PFSK-1 (cell line): ENCODE data around the gene KIF6.

Source experiments
- POLR2AphosphoS5 ChIP-seq: IDR thresholded peaks from 2 replicates; pipeline ENCODE4 v1.6.1; 2012; ENCODE audit warnings: low read depth, mild to moderate bottlenecking, control low read depth, low read length, moderate library complexity
- REST ChIP-seq, 2 experiments: IDR thresholded peaks; 2 replicates each; pipeline versions ENCODE4 v1.6.1 to v1.8.0; 2011 to 2012; ENCODE audit warnings: low read depth in 2 of 2, low read length in 2 of 2, control low read depth in 1 of 2, inconsistent platforms in 1 of 2, mild to moderate bottlenecking in 1 of 2, moderate library complexity in 1 of 2; ENCODE audit not compliant: insufficient read depth in 1 of 2
- SIN3A ChIP-seq: IDR thresholded peaks from 2 replicates; pipeline ENCODE4 v1.6.1; 2012; ENCODE audit warnings: mild to moderate bottlenecking, low read length, moderate library complexity, borderline replicate concordance; ENCODE audit not compliant: insufficient read depth
- TAF1 ChIP-seq: IDR thresholded peaks from 2 replicates; pipeline ENCODE4 v1.6.1; 2012; ENCODE audit warnings: low read length, control low read depth, borderline replicate concordance; ENCODE audit not compliant: insufficient read depth

GRCh38 chr6:39363280-39363679 lies 361.9 kb downstream of the KIF6 start:
- TF ChIP-seq REST (IDR thresholded peaks at IDR 0.05; ENCODE audit: insufficient read depth in 1 of 2, low read depth in 2 of 2, low read length in 2 of 2) (no peak), POLR2AphosphoS5 (no peak), TAF1 (no peak), SIN3A (no peak)
